IPS DF 4.7 (cell line): ENCODE results near the gene TANGO2.

Experiments
- DNase-seq: peaks from one replicate; pipeline ENCODE4 v3.0.0-alpha.2; 2013; ENCODE audit warnings: low spot score; ENCODE audit errors: extremely low read depth

The TANGO2 gene

GRCh38 chr22:19995611-19996339 is 25.1 kb upstream of the TANGO2 start:
- DNase-seq, result no peak

GRCh38 chr22:19996694-19997384 is 24.1 kb upstream of the TANGO2 start:
- no peak for DNase-seq

GRCh38 chr22:19997561-19998231 is 23.2 kb upstream of the TANGO2 start:
- DNase-seq, result no peak

GRCh38 chr22:19998232-19998951 is 22.5 kb upstream of the TANGO2 start:
- DNase-seq, result no peak

GRCh38 chr22:19998991-19999820 is 21.7 kb upstream of the TANGO2 start:
- no peak for DNase-seq

GRCh38 chr22:20000246-20001081 is 20.4 kb upstream of the TANGO2 start:
- DNase-seq, result no peak

GRCh38 chr22:20001082-20001638 is 19.8 kb upstream of the TANGO2 start:
- DNase-seq, result no peak

- no peak for DNase-seq
Measured at GRCh38 chr22:20002128-20002527, 18.8 kb upstream of the TANGO2 start.

GRCh38 chr22:20002636-20003035 is 18.3 kb upstream of the TANGO2 start:
- no peak for DNase-seq

- no peak for DNase-seq
Measured at GRCh38 chr22:20003304-20003703, 17.6 kb upstream of the TANGO2 start.

- DNase-seq, result no peak
Measured at GRCh38 chr22:20004464-20004863, 16.4 kb upstream of the TANGO2 start.

GRCh38 chr22:20008221-20008995 is 12.5 kb upstream of the TANGO2 start:
- DNase-seq, result no peak

- no peak for DNase-seq
Measured at GRCh38 chr22:20009018-20009491, 11.9 kb upstream of the TANGO2 start.

GRCh38 chr22:20009582-20010306 is 11.2 kb upstream of the TANGO2 start:
- no peak for DNase-seq

GRCh38 chr22:20010307-20011122 is 10.4 kb upstream of the TANGO2 start:
- no peak for DNase-seq

- no peak for DNase-seq
Measured at GRCh38 chr22:20011123-20011992, 9.6 kb upstream of the TANGO2 start.
